ENCODE measurements around the gene IGF2BP1. TPM values are rescaled to one million over a fixed set of nuclear protein-coding genes. Genes with fewer than 3 reads are reported as not detected.

The IGF2BP1 gene
- total RNA-seq, 2 experiments from 2014 or later, result 0.43 to 0.97 TPM

GRCh38 chr17:49045376-49045775 is 48.2 kb downstream of the IGF2BP1 start:
- no peaks in the 10 kb centered on the region for H3K4me1 Mint-ChIP-seq
- POLR2A ChIA-PET, result interaction anchor here (1.2 kb wide), 1 partner anchor 13 kb away, joined by 3 read pairs; no protein-coding TSS in a partner anchor

GRCh38 chr17:49046912-49047311 is 49.7 kb downstream of the IGF2BP1 start:
- H3K4me3 Mint-ChIP-seq, result no peak overlapping the region
- POLR2A ChIA-PET, result no interaction called here
- CTCF ChIA-PET, result interaction anchor here (0.7 to 1.6 kb wide), 6 partner anchors 12 to 168 kb away, joined by 3 to 4 read pairs (median 4); no protein-coding TSS in a partner anchor

More at GRCh38 chr17:49045376-49045775, 48.2 kb downstream of the IGF2BP1 start:
- no peak overlapping the region for H3K27ac Mint-ChIP-seq
- no peaks in the 10 kb centered on the region for H3K36me3 Mint-ChIP-seq (ENCODE audit: low read depth)
- H3K4me3 Mint-ChIP-seq, result no peak overlapping the region
- DNase-seq, result no peak
- ATAC-seq, result no peak
- H3K27me3 Mint-ChIP-seq, result peaks cover 12% of the 10 kb centered on the region
- CTCF ChIA-PET, result interaction anchor here (1.4 to 1.7 kb wide), 4 partner anchors 10 to 166 kb away, joined by 3 to 8 read pairs (median 5); no protein-coding TSS in a partner anchor
- H3K9me3 Mint-ChIP-seq (ENCODE audit: low read depth), result no peaks in the 10 kb centered on the region
- intact Hi-C loops (cut with DNase I, micrococcal nuclease), result no loop called here

GRCh38 chr17:49049265-49049664 is 52.1 kb downstream of the IGF2BP1 start:
- ChIA-PET POLR2A (no interaction called here), CTCF (no interaction called here)
- H3K27ac Mint-ChIP-seq, result no peak overlapping the region
- DNase-seq, result no peak
- no peak for ATAC-seq
- H3K36me3 Mint-ChIP-seq (ENCODE audit: low read depth), result no peaks in the 10 kb centered on the region
- peaks cover 10% of the 10 kb centered on the region for H3K27me3 Mint-ChIP-seq
- no peaks in the 10 kb centered on the region for H3K9me3 Mint-ChIP-seq (ENCODE audit: low read depth)
- intact Hi-C loops (cut with DNase I, micrococcal nuclease), result no loop called here
- H3K4me1 Mint-ChIP-seq, result no peaks in the 10 kb centered on the region
- no peak overlapping the region for H3K4me3 Mint-ChIP-seq

More at GRCh38 chr17:49046912-49047311, 49.7 kb downstream of the IGF2BP1 start:
- Mint-ChIP-seq H3K4me1 (no peaks in the 10 kb centered on the region), H3K36me3 (ENCODE audit: low read depth) (no peaks in the 10 kb centered on the region), H3K27ac (no peak overlapping the region), H3K27me3 (peaks cover 12% of the 10 kb centered on the region), H3K9me3 (ENCODE audit: low read depth) (no peaks in the 10 kb centered on the region)
- DNase-seq (no peak), ATAC-seq (no peak)
- intact Hi-C loops (cut with DNase I, micrococcal nuclease), result no loop called here

- no peaks in the 10 kb centered on the region for H3K9me3 Mint-ChIP-seq (ENCODE audit: low read depth)
- H3K4me3 Mint-ChIP-seq, result no peak overlapping the region
- H3K4me1 Mint-ChIP-seq, result no peaks in the 10 kb centered on the region
- H3K27me3 Mint-ChIP-seq, result peaks cover 9% of the 10 kb centered on the region
- intact Hi-C loops (cut with DNase I, micrococcal nuclease), result no loop called here
- ATAC-seq (no peak), DNase-seq (no peak)
- no peaks in the 10 kb centered on the region for H3K36me3 Mint-ChIP-seq (ENCODE audit: low read depth)
- POLR2A ChIA-PET, result no interaction called here
- CTCF ChIA-PET, result interaction anchor here (0.6 kb wide), 1 partner anchor 660 kb away, joined by 3 read pairs; no protein-coding TSS in a partner anchor
- H3K27ac Mint-ChIP-seq, result no peak overlapping the region
Measured at GRCh38 chr17:49050611-49051010, 53.4 kb downstream of the IGF2BP1 start.

GRCh38 chr17:49051269-49051668 is 54.1 kb downstream of the IGF2BP1 start:
- Mint-ChIP-seq H3K4me3 (no peak overlapping the region), H3K9me3 (ENCODE audit: low read depth) (no peaks in the 10 kb centered on the region), H3K36me3 (ENCODE audit: low read depth) (no peaks in the 10 kb centered on the region), H3K4me1 (peaks cover 5% of the 10 kb centered on the region), H3K27ac (no peak overlapping the region), H3K27me3 (peaks cover 9% of the 10 kb centered on the region)
- ATAC-seq (no peak), DNase-seq (no peak)
- ChIA-PET CTCF (interaction anchor here (0.6 to 0.7 kb wide), 2 partner anchors 21 to 661 kb away, joined by 3 read pairs; no protein-coding TSS in a partner anchor), POLR2A (no interaction called here)
- intact Hi-C loops (cut with DNase I, micrococcal nuclease), result no loop called here

GRCh38 chr17:49053171-49053829 is 56.1 kb downstream of the IGF2BP1 start:
- no peak overlapping the region for H3K4me3 Mint-ChIP-seq
- CTCF ChIA-PET, result interaction anchor here (1.9 kb wide), 1 partner anchor 20 kb away, joined by 7 read pairs; no protein-coding TSS in a partner anchor
- ATAC-seq (no peak), DNase-seq (no peak)
- H3K36me3 Mint-ChIP-seq (ENCODE audit: low read depth), result no peaks in the 10 kb centered on the region
- peaks cover 9% of the 10 kb centered on the region for H3K27me3 Mint-ChIP-seq
- H3K4me1 Mint-ChIP-seq, result peaks cover 6% of the 10 kb centered on the region
- no peaks in the 10 kb centered on the region for H3K9me3 Mint-ChIP-seq (ENCODE audit: low read depth)
- POLR2A ChIA-PET, result interaction anchor here (0.6 kb wide), 1 partner anchor 124 kb away, joined by 3 read pairs; no protein-coding TSS in a partner anchor
- intact Hi-C loops (cut with DNase I, micrococcal nuclease), result no loop called here
- no peak overlapping the region for H3K27ac Mint-ChIP-seq

GRCh38 chr17:49054342-49055092 is 57.3 kb downstream of the IGF2BP1 start:
- peaks cover 6% of the 10 kb centered on the region for H3K4me1 Mint-ChIP-seq
- no peaks in the 10 kb centered on the region for H3K9me3 Mint-ChIP-seq (ENCODE audit: low read depth)
- H3K36me3 Mint-ChIP-seq (ENCODE audit: low read depth), result no peaks in the 10 kb centered on the region
- H3K4me3 Mint-ChIP-seq, result no peak overlapping the region
- DNase-seq, result no peak
- ATAC-seq, result no peak
- ChIA-PET CTCF (interaction anchor here (0.7 kb wide), 1 partner anchor 34 kb away, joined by 3 read pairs; no protein-coding TSS in a partner anchor), POLR2A (no interaction called here)
- no peak overlapping the region for H3K27ac Mint-ChIP-seq
- intact Hi-C loops (cut with DNase I, micrococcal nuclease), result no loop called here
- peaks cover 4% of the 10 kb centered on the region for H3K27me3 Mint-ChIP-seq

GRCh38 chr17:49055181-49055927 is 58.2 kb downstream of the IGF2BP1 start:
- ChIA-PET CTCF (interaction anchor here (0.6 to 0.7 kb wide), 3 partner anchors 26 to 245 kb away, joined by 3 to 4 read pairs (median 3); no protein-coding TSS in a partner anchor), POLR2A (interaction anchor here (0.6 kb wide), 1 partner anchor 186 kb away, joined by 3 read pairs; no protein-coding TSS in a partner anchor)
- no peak overlapping the region for H3K4me3 Mint-ChIP-seq
- no peak overlapping the region for H3K27ac Mint-ChIP-seq
- peaks cover 6% of the 10 kb centered on the region for H3K4me1 Mint-ChIP-seq
- intact Hi-C loops (cut with DNase I, micrococcal nuclease), result no loop called here
- no peaks in the 10 kb centered on the region for H3K9me3 Mint-ChIP-seq (ENCODE audit: low read depth)
- DNase-seq (no peak), ATAC-seq (no peak)
- H3K36me3 Mint-ChIP-seq (ENCODE audit: low read depth), result no peaks in the 10 kb centered on the region
- peaks cover 7% of the 10 kb centered on the region for H3K27me3 Mint-ChIP-seq

- CTCF ChIA-PET, result no interaction called here
- H3K36me3 Mint-ChIP-seq (ENCODE audit: low read depth), result no peaks in the 10 kb centered on the region
- H3K27ac Mint-ChIP-seq, result no peak overlapping the region
- DNase-seq, result no peak
- intact Hi-C loops (cut with DNase I, micrococcal nuclease), result no loop called here
- no peaks in the 10 kb centered on the region for H3K9me3 Mint-ChIP-seq (ENCODE audit: low read depth)
- H3K4me1 Mint-ChIP-seq, result no peaks in the 10 kb centered on the region
- H3K27me3 Mint-ChIP-seq, result peaks cover 3% of the 10 kb centered on the region
- no peak overlapping the region for H3K4me3 Mint-ChIP-seq
- POLR2A ChIA-PET, result no interaction called here
- no peak for ATAC-seq
Measured at GRCh38 chr17:49061524-49061943, 64.3 kb downstream of the IGF2BP1 start.

GRCh38 chr17:49063652-49064051 is 66.5 kb downstream of the IGF2BP1 start:
- no peak overlapping the region for H3K27ac Mint-ChIP-seq
- POLR2A ChIA-PET, result no interaction called here
- DNase-seq, result no peak
- no peaks in the 10 kb centered on the region for H3K9me3 Mint-ChIP-seq (ENCODE audit: low read depth)
- H3K27me3 Mint-ChIP-seq, result peaks cover 3% of the 10 kb centered on the region
- no peak for ATAC-seq
- H3K4me3 Mint-ChIP-seq, result no peak overlapping the region
- CTCF ChIA-PET, result no interaction called here
- no peaks in the 10 kb centered on the region for H3K4me1 Mint-ChIP-seq
- intact Hi-C loops (cut with DNase I, micrococcal nuclease), result no loop called here
- H3K36me3 Mint-ChIP-seq (ENCODE audit: low read depth), result no peaks in the 10 kb centered on the region

GRCh38 chr17:49067163-49067562 is 70.0 kb downstream of the IGF2BP1 start:
- DNase-seq (no peak), ATAC-seq (no peak)
- H3K27me3 Mint-ChIP-seq, result no peaks in the 10 kb centered on the region
- H3K36me3 Mint-ChIP-seq (ENCODE audit: low read depth), result no peaks in the 10 kb centered on the region
- H3K4me1 Mint-ChIP-seq, result peaks cover 2% of the 10 kb centered on the region
- no peak overlapping the region for H3K27ac Mint-ChIP-seq
- H3K9me3 Mint-ChIP-seq (ENCODE audit: low read depth), result no peaks in the 10 kb centered on the region
- H3K4me3 Mint-ChIP-seq, result no peak overlapping the region
- CTCF ChIA-PET, result no interaction called here
- POLR2A ChIA-PET, result no interaction called here
- intact Hi-C loops (cut with DNase I, micrococcal nuclease), result no loop called here

All from activated CD4-positive, alpha-beta T cell treated with anti-CD3 and anti-CD28 coated beads for 36 hours (primary cell).